Caco-2 (cell line): ENCODE data around the gene GARRE1. TPM values are rescaled to one million over a fixed set of nuclear protein-coding genes. Genes with fewer than 3 reads are reported as not detected.
"Not testable (repeated sequence)": the region's sequence is repeated elsewhere in the genome, so short reads cannot be mapped to it uniquely, and the experiment has no call there.

Source experiments
- BruUV-seq: library from RNA; stranded (reverse); fragments of 400-500 nt; replicated peaks from 2 replicates; lab custom pipeline; 2021; lab: Mats Ljungman, UMichigan
- CTCF ChIA-PET: fragments of 300-600 bp; sonication (Branson Sonifier 250); formaldehyde crosslinking; loops from one replicate; lab custom pipeline; 2022; ENCODE audit warnings: antibody characterized with exemption; lab: Charles Lee
- POLR2A ChIA-PET: fragments of 300-600 bp; sonication (Branson Sonifier 250); formaldehyde crosslinking; loops from one replicate; lab custom pipeline; 2022; ENCODE audit warnings: antibody characterized with exemption; lab: Charles Lee
- DNase-seq, 2 experiments: peaks; one replicate each; pipeline versions ENCODE4 v3.0.0 to v3.0.0-alpha.2; 2020 to 2022
- H3K27me3 ChIP-seq: replicated peaks from 2 replicates; pipeline ENCODE4 v1.6.0; 2011; ENCODE audit warnings: low read length; ENCODE audit not compliant: control insufficient read depth, insufficient read depth
- H3K36me3 ChIP-seq: 2 replicates; pipeline ENCODE4 v1.5.1; 2011; ENCODE audit warnings: low read length; ENCODE audit not compliant: control insufficient read depth, insufficient read depth
- H3K4me1 ChIP-seq: fragments of 250-450 bp; sonication (Bioruptor Pico); 2 replicates; pipeline ENCODE4 v1.5.1; 2020; ENCODE audit warnings: mild to moderate bottlenecking
- H3K4me3 ChIP-seq: 2 replicates; pipeline ENCODE4 v1.5.1; 2011; ENCODE audit warnings: low read depth, mild to moderate bottlenecking, control low read depth, low read length
- H3K9me3 ChIP-seq: fragments of 250-450 bp; sonication (Bioruptor Pico); 2 replicates; pipeline ENCODE4 v1.5.1; 2020; ENCODE audit warnings: mild to moderate bottlenecking, moderate library complexity
- H3K27ac Mint-ChIP-seq: one replicate; pipeline ENCODE4 v1.8.0; 2022; ENCODE audit warnings: mixed read lengths; ENCODE audit not compliant: unreplicated experiment
- H3K27me3 Mint-ChIP-seq: one replicate; pipeline ENCODE4 v1.8.0; 2022; ENCODE audit warnings: mixed read lengths; ENCODE audit not compliant: insufficient read depth, unreplicated experiment
- H3K36me3 Mint-ChIP-seq: one replicate; pipeline ENCODE4 v1.8.0; 2022; ENCODE audit warnings: mild to moderate bottlenecking, mixed read lengths; ENCODE audit not compliant: insufficient read depth, unreplicated experiment
- H3K4me1 Mint-ChIP-seq: one replicate; pipeline ENCODE4 v1.8.0; 2022; ENCODE audit warnings: low read depth, mixed read lengths; ENCODE audit not compliant: unreplicated experiment
- H3K4me3 Mint-ChIP-seq: one replicate; pipeline ENCODE4 v1.8.0; 2022; ENCODE audit warnings: mild to moderate bottlenecking, moderate library complexity, mixed read lengths; ENCODE audit not compliant: unreplicated experiment
- H3K9me3 Mint-ChIP-seq: one replicate; pipeline ENCODE4 v1.8.0; 2022; ENCODE audit warnings: mixed read lengths; ENCODE audit not compliant: unreplicated experiment
- CTCF ChIP-seq, 2 experiments: fragments of 200-600 bp in 1 of 2; IDR thresholded peaks; 1 replicate in 1 of 2; 2 replicates in 1 of 2; pipeline versions ENCODE4 v1.5.1 to v1.8.0; 2011 to 2022; ENCODE audit warnings: antibody characterized with exemption in 1 of 2, control low read depth in 1 of 2, inconsistent platforms in 1 of 2, low read depth in 1 of 2, low read length in 1 of 2, mild to moderate bottlenecking in 1 of 2, moderate library complexity in 1 of 2; ENCODE audit not compliant: insufficient read depth in 1 of 2, severe bottlenecking in 1 of 2, unreplicated experiment in 1 of 2
- intact Hi-C: fragments of 100-400 bp; cut with micrococcal nuclease; formaldehyde crosslinking; loops from one replicate; pipeline ENCODE4 v1.10.0; 2022; ENCODE audit not compliant: unreplicated experiment
- total RNA-seq: library from RNA; stranded (reverse); gene quantifications from 2 replicates; pipeline ENCODE4 v1.2.3, GENCODE V29; 2022

Gene GARRE1
- total RNA-seq, 1 experiment from 2014 or later, result 20.2 TPM

DNA sequence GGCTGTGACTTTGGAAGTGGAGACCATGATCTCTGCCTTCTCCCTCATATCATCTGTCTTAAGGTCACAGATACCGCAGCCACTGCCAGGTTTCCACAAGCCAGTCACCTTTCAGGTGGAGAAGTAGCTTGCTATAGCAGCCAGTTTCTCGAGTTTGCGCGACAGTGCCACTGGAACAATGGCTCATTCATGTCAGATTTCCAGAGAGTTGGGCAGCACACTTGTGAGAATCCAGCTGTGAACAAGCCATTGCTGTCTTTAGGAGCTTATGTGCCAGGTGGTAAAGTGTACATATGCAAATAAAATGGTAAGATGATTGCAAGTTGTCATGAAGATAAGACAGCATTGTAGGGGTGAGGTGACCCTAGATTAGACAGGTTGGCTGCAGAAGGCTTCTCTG is 22.3 kb downstream of the GARRE1 start:
- BruUV-seq, result no TSS peak
- no peaks in the 10 kb centered on the region for H3K9me3 Mint-ChIP-seq
- no peaks in the 10 kb centered on the region for H3K27me3 Mint-ChIP-seq
- H3K36me3 Mint-ChIP-seq, result peaks cover 12% of the 10 kb centered on the region
- H3K36me3 ChIP-seq, result no peaks in the 10 kb centered on the region; the same call in 1 of the 2 replicates
- peaks cover 14% of the 10 kb centered on the region for H3K4me1 ChIP-seq
- peak overlapping the region; percentile 1 for H3K27ac Mint-ChIP-seq
- H3K27me3 ChIP-seq, result no peaks in the 10 kb centered on the region
- no peak for TF ChIP-seq CTCF (IDR thresholded peaks at IDR 0.05; ENCODE audit: insufficient read depth in 1 of 2, low read depth in 1 of 2, low read length in 1 of 2, severe bottlenecking in 1 of 2, unreplicated experiment in 1 of 2)
- ChIA-PET CTCF (no interaction called here), POLR2A (no interaction called here)
- intact Hi-C loops, result no loop called here
- H3K4me1 Mint-ChIP-seq, result peaks cover 21% of the 10 kb centered on the region
- H3K4me3 ChIP-seq, result no peak overlapping the region
- no peaks in the 10 kb centered on the region for H3K9me3 ChIP-seq
- DNase-seq, result no peak
- no peak overlapping the region for H3K4me3 Mint-ChIP-seq

- BruUV-seq, result no TSS peak
- peaks cover 21% of the 10 kb centered on the region for H3K4me1 Mint-ChIP-seq
- ChIA-PET POLR2A (no interaction called here), CTCF (no interaction called here)
- peaks cover 18% of the 10 kb centered on the region for H3K36me3 Mint-ChIP-seq
- no peaks in the 10 kb centered on the region for H3K27me3 ChIP-seq
- H3K4me3 Mint-ChIP-seq, result no peak overlapping the region
- H3K4me1 ChIP-seq, result peaks cover 14% of the 10 kb centered on the region
- no peaks in the 10 kb centered on the region for H3K9me3 ChIP-seq
- H3K36me3 ChIP-seq, result no peaks in the 10 kb centered on the region; the same call in 1 of the 2 replicates
- H3K27ac Mint-ChIP-seq, result peak overlapping the region; percentile 1
- no peaks in the 10 kb centered on the region for H3K9me3 Mint-ChIP-seq
- intact Hi-C loops, result no loop called here
- TF ChIP-seq CTCF (IDR thresholded peaks at IDR 0.05; ENCODE audit: insufficient read depth in 1 of 2, low read depth in 1 of 2, low read length in 1 of 2, severe bottlenecking in 1 of 2, unreplicated experiment in 1 of 2), result no peak
- DNase-seq, result no peak
- no peaks in the 10 kb centered on the region for H3K27me3 Mint-ChIP-seq
- no peak overlapping the region for H3K4me3 ChIP-seq
These were observed 22.9 kb downstream of the GARRE1 start for GRCh38 chr19:34277244-34277643.

GRCh38 chr19:34278783-34279182 is 24.4 kb downstream of the GARRE1 start:
- no peak overlapping the region for H3K4me3 ChIP-seq
- ChIA-PET CTCF (no interaction called here), POLR2A (no interaction called here)
- no peaks in the 10 kb centered on the region for H3K9me3 ChIP-seq
- no peak overlapping the region for H3K4me3 Mint-ChIP-seq
- H3K36me3 Mint-ChIP-seq, result peaks cover 18% of the 10 kb centered on the region
- no peak for TF ChIP-seq CTCF (IDR thresholded peaks at IDR 0.05; ENCODE audit: insufficient read depth in 1 of 2, low read depth in 1 of 2, low read length in 1 of 2, severe bottlenecking in 1 of 2, unreplicated experiment in 1 of 2)
- no peaks in the 10 kb centered on the region for H3K27me3 Mint-ChIP-seq
- no peaks in the 10 kb centered on the region for H3K27me3 ChIP-seq
- H3K36me3 ChIP-seq, result no peaks in the 10 kb centered on the region; the same call in 1 of the 2 replicates
- no peak for DNase-seq
- intact Hi-C loops, result no loop called here
- no peaks in the 10 kb centered on the region for H3K9me3 Mint-ChIP-seq
- H3K27ac Mint-ChIP-seq, result no peak overlapping the region
- peaks cover 18% of the 10 kb centered on the region for H3K4me1 Mint-ChIP-seq
- peaks cover 14% of the 10 kb centered on the region for H3K4me1 ChIP-seq
- BruUV-seq, result no TSS peak

GRCh38 chr19:34281444-34281843 is 27.1 kb downstream of the GARRE1 start:
- H3K27me3 Mint-ChIP-seq, intact Hi-C loops, H3K9me3 Mint-ChIP-seq, H3K4me3 Mint-ChIP-seq, H3K36me3 ChIP-seq, H3K27ac Mint-ChIP-seq, H3K4me1 ChIP-seq, H3K4me1 Mint-ChIP-seq, BruUV-seq, H3K27me3 ChIP-seq, H3K4me3 ChIP-seq, H3K9me3 ChIP-seq, DNase-seq, POLR2A ChIA-PET, CTCF ChIA-PET: not testable (repeated sequence)
- H3K36me3 Mint-ChIP-seq, result peaks cover 24% of the 10 kb centered on the region
